Activated T-cell treated with anti-CD3 and anti-CD28 coated beads for 4 hours (primary cell): ENCODE data around the gene NUDT16L1.
A peak's percentile ranks its signal among the peaks of the same experiment; 100 is the strongest.

Experiments used
- DNase-seq: peaks from one replicate; pipeline ENCODE4 v3.0.0-alpha.2; 2020

The NUDT16L1 gene

DNA sequence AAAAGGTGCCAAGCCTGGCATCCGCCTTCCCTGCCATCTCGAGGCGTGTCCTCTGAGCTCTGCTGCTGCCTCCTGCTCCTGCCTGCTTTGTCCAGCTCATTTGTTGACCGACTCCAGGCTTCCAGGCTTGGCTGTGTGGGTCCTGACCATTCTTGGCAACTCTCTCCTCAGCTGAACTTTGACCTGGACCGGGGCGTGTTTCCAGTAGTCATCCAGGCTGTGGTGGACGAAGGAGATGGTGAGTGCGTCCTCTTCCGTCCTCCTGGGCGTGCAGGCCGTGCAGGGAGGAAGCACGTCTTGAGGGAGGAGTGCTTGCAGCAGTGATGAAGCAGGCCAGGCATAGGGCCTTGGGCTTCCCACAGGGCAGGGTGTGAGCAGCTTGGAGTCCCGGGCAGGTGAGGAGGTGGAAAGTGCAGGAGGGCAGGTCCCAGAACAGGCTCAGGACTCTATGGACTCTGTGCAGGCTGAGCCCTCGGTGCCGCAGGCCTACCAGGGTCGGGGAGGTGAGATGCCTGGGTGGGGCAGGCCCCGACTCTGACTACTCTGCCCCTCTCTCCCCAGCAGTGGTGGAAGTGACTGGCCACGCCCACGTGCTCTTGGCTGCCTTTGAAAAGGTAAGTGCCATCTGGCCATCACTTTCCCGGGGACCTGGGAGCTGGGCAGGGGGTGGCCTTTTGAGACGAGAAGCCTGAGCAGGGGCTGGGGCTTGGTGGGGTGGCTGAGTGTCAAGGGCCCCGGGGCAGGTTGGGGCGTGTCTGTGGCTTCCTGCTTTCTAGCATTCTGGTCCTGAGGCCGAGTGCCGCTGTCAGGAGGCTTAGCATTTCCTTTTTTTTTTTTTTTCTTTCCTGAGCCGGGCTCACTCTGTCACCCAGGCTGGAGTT, 28.6 kb upstream of the NUDT16L1 start:
- peak; percentile 30 for DNase-seq

GRCh38 chr16:4666537-4667202, 26.7 kb upstream of the NUDT16L1 start:
- no peak for DNase-seq

DNA sequence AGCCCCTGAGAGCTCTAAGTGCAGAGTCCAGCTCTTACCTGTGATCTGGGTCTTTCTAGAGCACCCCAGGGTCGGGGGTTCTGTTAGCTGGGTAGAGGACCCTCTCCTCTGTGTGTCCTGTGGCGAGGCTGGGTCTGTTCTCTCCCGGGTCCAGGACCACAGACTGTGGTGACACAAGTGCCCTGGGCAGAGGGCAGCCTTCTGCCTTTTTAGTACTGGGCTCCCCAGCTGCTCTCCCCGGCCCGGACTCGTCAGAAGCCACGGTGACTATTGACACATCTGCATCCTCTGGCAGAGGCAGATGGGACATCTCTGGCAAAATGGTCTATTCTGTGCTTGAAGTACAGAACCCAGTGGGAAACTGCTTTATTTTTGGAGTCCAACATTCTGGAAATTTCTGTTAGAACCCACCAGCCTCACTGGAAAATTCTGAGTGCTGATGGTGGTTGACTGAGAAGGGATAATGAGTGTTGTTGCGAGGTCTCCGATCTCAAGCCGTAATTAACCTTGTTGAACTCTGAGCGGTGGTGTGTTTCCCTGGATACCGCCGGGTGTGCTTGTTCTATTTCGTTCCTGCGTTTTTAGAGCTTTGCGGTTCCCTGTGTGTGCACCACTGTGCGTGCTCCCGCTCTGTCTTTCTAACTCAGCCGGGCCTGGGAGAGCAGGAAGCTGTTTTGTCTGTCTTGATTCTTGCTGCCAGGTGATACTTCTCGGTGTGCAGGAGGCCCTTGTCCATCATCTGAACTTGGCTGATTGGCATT, 26.0 kb upstream of the NUDT16L1 start:
- no peak for DNase-seq

GRCh38 chr16:4668313-4668960, 24.9 kb upstream of the NUDT16L1 start:
- no peak for DNase-seq

DNA sequence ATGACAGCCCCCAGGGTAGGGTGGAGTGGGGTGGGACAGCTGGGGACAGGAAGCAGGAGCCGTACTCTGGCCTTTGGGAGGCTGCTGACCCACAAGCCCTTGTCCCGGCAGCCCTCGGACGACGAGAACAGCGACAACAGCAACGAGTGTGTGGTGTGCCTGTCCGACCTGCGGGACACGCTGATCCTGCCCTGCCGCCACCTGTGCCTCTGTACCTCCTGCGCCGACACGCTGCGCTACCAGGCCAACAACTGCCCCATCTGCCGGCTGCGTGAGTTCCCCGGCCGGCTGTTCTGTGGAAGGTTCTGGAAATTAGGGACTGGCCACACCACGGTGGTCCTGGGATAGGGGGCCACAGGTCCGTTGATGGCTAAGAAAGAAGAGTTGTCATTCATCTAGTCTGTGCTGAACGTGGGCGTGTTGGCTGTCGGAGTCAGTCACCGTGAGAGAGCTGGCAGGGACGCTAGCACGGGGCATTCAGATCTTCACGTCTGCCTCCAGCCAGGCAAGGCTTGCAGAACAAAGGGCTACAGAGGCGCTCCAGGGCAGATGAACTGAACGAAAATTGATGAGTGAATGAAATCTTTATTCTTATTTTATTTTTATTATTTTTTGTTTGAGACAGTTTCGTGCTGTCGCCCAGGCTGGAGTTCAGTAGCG, 19.8 kb upstream of the NUDT16L1 start:
- DNase-seq = no peak

DNA sequence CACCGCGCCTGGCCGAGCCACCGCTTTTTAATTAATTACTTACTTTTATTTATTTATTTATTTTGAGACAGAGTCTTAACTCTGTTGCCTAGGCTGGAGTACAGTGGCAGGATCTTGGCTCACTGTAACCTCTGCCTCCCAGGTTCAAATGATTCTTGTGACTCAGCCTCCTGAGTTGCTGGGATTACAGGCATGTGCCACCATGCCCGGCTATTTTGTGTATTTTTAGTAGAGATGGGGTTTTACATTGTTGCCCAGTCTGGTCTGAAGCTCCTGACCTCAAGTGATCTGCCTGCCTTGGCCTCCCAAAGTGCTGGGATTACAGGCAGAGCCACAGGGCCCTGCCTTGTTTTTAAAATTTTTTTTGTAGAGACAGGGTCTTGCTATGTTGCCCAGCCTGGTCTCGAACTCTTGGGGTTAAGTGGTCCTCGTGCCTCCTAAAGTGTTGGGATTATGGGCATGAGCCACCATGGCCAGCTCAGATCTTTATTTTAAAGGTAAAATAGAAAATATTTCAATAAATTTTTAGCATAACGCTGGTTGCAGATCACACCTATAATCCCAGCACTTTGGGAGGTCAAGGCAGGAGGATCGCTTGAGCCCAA, 18.3 kb upstream of the NUDT16L1 start:
- DNase-seq = no peak

- no peak for DNase-seq
Measured at GRCh38 chr16:4675864-4676786, 17.2 kb upstream of the NUDT16L1 start.

GRCh38 chr16:4676831-4677230, 16.5 kb upstream of the NUDT16L1 start:
- no peak for DNase-seq

- DNase-seq = no peak
Measured at GRCh38 chr16:4677390-4677789, 16.0 kb upstream of the NUDT16L1 start.

- DNase-seq = no peak
Measured at GRCh38 chr16:4677994-4678393, 15.4 kb upstream of the NUDT16L1 start.

DNA sequence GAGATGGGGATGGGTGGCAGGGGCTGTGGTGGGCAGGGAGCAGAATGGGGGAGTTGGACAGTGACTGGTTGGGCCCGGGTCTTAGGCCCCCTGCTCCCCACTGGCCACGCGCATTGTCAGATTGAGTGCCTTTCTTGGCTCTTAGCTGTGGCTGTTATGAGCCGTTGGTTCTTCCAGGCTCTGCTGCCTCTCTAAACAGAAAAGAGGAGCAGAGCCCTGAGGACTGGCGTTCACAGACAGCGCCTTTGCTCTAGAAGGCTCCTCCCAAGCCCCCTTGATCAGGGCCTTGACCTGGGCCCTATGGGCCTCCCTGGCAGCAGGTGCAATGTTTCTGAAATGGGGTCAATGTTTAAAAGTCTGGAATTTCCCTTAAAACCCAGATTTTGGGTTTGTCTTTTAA, 14.8 kb upstream of the NUDT16L1 start:
- no peak for DNase-seq

DNA sequence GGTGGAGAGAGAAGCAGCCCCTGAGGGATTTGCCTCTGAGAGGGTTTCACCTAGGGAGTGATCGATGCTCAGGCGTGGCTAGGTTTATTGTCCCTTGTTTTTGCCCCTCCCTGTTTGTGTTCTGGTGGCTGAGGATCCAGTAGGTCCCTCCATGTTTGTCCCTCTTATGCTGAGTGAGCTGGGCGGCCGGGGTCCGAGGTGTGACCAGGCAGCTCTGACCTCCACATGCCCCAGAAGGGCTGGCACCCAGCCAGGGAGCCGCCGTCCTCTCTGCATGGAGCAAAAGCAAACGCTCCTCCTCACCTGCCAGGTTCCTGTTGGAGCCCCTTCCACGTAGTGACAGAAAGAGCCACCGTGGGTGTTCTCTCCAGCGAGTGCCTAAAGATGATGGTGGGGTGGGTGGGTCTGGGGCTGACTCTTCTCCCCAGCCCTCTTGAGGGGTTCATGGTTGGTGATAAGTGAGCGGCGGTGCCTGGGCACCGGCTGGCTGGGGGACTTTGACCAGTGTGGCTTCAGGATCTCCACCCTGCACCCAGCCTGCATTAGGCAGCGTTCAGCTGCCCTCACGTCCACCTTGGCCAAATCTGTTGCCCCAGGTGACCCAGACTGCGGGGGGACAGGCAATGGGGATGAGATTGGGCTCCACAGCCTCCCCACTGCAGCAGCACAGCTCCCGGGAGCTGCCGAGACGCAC, 14.1 kb upstream of the NUDT16L1 start:
- no peak for DNase-seq

GRCh38 chr16:4679850-4680636, 13.3 kb upstream of the NUDT16L1 start:
- DNase-seq = no peak

DNA sequence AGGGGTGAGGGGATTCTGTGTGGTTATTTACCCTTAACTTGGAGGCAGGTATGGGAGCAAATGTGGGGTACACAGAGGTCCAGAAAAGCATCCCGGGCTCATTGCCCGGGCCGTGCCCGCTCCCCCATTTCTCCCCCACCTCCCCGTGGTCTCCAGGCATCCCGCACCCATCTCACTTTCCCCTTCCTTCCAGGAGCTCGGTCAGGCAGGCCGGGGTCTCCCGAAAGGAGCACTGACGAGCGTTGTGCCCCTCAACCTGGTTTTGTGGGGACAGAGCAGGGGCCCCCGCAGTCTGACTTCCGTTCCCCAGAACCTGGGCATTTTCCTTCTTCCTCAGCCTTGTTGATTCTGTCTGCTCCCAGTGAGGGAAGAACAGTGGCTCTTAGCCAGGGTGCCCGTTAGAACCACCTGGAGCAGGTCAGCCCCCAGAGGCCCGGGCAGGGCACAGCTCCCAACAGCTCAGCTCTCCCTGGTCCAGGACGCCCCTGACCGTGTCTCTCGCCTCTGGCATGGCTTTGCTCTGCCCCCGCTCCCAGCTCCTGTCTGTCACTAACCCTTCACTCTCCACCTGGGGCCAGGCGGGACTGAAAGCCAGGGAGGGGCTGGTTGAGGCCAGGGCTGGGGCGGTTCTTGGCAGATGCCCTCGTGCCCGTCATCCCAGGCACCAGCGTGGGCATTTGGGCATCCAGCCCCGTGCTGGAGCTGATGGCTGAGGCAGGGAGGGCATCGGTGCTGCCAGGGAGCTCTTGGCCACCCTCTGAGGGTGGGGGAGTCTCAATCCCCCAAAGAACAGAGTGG, 12.5 kb upstream of the NUDT16L1 start:
- no peak for DNase-seq

DNA sequence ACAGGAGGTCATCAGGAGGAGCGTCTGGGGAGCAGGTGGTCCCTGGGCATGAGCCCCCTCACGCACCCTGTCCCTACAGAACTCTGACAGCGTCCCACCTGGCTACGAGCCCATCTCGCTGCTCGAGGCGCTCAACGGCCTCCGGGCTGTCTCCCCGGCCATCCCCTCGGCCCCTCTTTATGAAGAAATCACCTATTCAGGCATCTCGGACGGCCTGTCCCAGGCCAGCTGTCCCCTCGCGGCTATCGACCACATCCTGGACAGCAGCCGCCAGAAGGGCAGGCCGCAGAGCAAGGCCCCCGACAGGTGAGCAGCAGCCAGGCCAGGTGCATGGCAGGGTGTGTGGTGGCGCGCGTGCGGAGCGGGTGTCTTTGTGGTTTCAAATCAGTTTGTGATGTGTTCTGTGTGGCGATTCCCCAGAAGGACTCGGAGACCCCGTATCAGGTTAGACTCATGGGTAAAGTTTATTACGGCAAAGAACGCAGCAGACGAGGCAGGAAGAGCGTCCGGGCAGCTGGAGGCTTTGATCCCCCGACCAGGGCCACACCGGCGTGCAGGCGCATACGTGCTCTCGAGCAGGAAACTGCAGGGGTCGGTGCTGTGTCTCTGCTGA, 11.8 kb upstream of the NUDT16L1 start:
- DNase-seq = no peak

DNA sequence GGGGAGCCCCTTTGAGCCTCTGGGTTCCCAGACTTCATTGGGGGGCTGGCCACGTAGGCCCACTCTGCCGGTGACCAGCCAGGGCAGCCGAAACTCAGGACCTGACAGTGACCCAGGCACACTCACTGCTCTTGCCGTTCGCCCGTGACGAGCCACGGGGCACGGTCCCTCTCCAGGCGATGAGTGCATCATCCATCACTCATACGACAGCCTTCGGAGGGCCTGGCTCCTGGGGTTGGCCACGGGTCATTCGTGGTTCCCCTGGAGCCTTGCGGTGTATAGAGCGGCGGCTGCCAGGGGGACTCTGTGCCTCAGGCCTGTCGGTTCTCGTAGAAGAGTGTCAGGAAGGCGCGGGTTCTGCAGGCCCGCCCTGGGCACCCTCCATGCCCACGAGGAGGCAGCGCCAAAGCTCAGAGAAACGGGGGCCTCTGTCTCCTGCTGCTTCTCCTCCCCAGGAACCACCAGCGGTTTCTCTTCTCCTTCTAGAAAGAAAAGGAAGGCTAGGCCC, 11.2 kb upstream of the NUDT16L1 start:
- DNase-seq = no peak

- DNase-seq = no peak
Measured at GRCh38 chr16:4682616-4683254, 10.6 kb upstream of the NUDT16L1 start.
